ENCODE measurements around the gene SIN3B.
A peak's percentile ranks its signal among the peaks of the same experiment; 100 is the strongest.
"Not testable (repeated sequence)": the region's sequence is repeated elsewhere in the genome, so short reads cannot be mapped to it uniquely, and the experiment has no call there.

Gene SIN3B, protein sequence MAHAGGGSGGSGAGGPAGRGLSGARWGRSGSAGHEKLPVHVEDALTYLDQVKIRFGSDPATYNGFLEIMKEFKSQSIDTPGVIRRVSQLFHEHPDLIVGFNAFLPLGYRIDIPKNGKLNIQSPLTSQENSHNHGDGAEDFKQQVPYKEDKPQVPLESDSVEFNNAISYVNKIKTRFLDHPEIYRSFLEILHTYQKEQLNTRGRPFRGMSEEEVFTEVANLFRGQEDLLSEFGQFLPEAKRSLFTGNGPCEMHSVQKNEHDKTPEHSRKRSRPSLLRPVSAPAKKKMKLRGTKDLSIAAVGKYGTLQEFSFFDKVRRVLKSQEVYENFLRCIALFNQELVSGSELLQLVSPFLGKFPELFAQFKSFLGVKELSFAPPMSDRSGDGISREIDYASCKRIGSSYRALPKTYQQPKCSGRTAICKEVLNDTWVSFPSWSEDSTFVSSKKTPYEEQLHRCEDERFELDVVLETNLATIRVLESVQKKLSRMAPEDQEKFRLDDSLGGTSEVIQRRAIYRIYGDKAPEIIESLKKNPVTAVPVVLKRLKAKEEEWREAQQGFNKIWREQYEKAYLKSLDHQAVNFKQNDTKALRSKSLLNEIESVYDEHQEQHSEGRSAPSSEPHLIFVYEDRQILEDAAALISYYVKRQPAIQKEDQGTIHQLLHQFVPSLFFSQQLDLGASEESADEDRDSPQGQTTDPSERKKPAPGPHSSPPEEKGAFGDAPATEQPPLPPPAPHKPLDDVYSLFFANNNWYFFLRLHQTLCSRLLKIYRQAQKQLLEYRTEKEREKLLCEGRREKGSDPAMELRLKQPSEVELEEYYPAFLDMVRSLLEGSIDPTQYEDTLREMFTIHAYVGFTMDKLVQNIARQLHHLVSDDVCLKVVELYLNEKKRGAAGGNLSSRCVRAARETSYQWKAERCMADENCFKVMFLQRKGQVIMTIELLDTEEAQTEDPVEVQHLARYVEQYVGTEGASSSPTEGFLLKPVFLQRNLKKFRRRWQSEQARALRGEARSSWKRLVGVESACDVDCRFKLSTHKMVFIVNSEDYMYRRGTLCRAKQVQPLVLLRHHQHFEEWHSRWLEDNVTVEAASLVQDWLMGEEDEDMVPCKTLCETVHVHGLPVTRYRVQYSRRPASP

DNA sequence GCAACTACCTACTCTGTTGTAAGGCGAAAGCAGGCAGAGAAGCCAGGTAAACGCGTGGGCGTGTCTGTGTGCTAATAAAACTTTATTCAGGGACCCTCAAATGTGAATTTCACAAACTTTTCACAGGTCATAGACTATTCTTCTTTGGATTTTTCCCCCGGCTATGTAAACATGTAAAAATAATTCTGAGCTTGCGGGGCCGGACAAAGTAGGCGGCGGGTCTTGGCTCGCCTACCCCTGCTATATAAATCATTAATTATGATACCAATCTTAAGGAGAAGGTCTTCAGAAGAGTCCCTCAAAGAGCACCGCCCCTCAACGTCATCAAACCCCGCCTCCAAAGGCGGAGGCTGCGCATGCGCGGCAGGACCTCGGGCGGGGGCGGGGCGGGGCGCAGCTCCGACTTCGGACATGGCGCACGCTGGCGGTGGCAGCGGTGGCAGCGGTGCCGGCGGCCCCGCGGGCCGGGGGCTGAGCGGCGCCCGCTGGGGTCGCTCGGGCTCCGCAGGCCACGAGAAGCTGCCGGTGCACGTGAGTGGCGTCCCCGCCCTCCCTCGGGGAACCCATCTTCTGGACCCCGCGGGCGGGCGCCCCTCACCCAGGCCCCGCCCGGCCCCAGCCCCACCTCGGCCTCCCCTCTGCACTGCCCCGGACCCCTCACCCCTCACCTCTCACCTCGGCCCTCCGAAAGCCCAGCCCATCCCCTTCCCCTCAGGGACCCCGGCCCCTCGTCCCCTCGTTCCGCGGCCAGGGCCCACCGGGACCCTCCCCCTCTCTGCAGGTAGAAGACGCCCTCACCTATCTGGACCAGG lies at the start of gene SIN3B:
SIN3B (plus strand) TSS at position 389 of the 812 bp plus-strand sequence; CDS start at position 412, 23 bp downstream.
- peak; percentile 42 for DNase-seq

DNA sequence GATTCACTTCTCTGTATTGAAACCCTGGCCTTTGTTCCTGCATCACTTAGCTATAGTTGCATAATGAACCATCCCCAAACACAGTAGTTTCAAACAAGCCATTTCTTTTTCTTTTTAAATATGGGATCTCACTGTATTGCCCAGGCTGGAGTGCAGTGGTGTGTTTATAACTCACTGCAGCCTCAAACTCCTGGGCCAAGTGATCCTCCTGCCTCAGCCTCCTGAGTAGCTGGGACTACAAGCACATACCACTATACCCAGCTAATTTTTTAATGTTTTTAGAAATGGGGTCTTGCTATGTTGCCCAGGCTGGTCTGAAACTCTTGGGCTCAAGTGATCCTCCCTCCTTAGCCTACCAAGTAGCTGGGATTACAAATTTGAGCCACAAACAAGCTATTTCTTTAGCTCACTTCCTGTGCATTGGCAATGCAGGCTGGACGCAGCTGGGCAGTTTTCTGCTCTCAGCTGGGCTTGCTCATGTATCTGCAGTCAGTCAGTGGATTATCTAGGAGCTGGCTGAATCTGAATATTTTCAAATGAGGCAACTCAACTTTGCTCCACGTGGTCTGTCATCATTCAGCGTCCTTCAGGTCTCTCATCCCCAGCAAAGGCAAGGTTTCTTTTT lies 49.5 kb upstream of the SIN3B start:
- DNase-seq, result no peak

DNA sequence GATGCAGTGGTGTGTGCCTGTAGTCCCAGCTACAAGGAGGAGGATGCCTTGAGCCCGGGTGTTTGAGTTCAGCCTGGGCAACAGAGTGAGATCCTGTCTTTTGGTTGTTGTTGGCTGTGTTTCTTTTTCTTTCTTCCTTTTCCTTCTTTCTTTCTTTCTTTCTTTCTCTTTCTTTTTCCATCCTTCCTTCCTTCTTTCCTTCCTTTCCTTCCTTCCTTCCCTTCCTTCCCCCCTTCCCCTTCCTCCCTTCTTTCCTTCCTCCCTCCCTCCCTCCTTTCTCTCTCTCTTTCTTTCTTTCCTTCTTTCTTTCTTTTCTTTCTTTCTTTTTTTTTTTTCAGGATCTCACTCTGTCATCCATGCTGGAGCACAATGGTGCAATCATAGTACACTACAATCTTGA lies 46.5 kb upstream of the SIN3B start:
- DNase-seq, result no peak

DNA sequence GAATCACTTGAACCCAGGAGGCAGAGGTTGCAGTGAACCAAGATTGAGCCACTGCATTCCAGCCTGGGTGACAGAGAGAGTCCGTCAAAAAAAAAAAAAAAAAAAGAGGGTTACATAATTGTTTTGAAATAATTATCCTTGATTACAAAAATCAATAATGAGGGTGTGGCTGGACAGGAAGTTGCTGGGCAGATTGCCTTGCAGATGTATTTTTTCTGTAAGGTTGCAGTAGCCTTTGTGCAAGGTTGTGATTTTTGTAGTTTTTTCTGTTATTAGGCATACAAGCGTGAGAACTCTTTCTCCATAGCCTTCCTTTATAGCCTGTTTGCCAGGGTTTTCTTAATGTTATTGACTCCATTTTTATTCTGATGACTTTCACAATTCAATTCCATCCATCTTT lies 40.7 kb upstream of the SIN3B start:
- no peak for DNase-seq

DNA sequence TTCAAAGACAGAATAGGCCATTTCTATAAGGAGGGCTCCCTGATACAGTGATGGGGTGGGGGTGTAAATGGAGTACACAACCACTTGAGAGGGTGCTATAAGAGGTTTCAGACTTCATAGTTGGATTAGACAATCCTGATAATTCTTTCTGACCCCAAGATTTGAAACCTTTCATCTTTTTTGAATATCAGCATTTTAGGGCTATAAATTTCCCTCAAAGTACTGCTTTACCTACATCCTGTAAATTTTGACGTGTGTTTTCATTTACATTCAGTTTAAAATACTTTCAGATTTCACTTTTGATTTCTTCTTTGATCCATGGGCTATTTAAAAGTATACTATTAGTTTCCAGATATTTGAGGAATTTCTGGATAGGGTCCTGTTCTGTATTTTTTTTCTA lies 40.0 kb upstream of the SIN3B start:
- no peak for DNase-seq

DNA sequence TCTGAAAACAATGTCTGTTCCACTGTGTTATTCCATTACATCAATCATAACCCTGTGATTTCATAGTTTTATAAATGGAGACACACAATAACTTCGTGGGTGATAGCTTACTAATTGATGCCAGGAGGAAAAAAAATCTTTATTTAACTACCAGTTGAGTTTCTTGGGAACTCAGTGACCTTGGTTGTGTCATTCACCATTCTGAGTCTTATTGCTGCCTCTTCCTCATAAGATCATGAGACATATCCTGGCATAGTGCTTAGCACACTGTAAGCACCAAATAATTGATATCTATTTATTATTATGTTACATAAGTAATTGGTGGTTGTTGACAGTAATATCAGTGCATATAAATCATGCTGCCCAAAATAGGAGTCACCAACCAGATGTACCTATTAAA lies 39.1 kb upstream of the SIN3B start:
- DNase-seq, result no peak

DNA sequence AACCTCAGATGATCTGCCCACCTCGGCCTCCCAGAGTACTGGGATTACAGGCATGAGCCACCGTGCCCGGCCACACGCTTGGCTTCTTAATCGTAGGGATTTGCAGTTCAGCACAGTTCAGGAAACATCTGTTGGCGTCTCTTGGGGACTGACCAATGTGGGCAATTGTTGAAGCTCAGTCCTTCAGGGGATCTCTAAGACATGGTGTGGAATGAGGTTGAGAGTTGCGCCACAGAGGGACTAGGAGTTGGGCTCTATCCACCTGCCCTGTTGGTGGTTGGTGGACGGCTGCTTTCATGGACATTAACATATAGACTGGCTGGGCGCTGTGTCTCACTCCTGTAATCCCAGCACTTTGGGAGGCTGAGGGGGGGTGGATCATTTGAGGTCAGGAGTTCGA lies 37.3 kb upstream of the SIN3B start:
- no peak for DNase-seq

DNA sequence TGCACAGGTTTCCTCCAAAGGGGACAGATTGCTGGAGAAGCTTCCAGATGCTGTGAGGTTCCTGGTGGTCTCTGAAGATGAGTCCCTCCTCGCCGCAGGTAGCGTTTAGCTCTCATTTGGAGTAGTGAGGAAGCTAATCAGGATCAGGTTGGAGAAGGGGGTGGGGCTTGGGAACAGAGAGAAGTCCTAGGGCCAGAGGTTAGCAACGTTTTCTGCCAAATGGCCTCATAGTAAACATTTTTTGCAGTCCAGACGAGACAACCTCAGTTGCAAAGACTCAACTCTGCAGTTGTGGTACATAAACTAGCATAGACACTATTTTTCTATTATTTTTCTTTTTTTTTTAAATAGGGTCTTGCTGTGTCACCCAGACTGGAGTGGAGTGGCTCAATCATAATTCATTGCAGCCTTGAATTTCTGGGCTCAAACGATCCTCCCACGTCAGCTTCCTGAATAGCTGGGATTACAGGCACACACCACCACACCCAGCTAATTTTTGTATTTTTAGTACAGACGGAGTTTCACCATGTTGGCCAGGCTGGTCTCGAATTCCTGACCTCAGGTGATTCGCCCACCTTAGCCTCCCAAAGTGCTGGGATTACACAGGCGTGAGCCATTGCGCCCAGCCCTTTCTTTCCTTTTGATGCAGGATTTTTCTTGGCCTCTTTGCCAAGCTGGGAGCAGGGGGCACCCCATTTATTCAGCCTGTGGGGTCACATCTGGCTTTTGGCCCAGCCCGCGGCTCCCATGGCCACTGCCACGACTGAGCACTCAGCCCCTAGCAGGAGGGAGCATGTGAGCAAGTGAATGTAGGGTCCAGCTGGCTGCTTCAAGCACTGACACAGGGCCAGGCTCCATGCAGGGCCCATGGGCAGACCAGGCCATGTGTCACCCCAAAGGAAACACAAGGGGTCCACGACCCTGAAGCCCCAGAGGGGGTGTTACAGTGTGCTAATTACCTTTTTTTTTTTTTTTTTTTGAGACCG lies 34.4 kb upstream of the SIN3B start:
- no peak for DNase-seq

DNA sequence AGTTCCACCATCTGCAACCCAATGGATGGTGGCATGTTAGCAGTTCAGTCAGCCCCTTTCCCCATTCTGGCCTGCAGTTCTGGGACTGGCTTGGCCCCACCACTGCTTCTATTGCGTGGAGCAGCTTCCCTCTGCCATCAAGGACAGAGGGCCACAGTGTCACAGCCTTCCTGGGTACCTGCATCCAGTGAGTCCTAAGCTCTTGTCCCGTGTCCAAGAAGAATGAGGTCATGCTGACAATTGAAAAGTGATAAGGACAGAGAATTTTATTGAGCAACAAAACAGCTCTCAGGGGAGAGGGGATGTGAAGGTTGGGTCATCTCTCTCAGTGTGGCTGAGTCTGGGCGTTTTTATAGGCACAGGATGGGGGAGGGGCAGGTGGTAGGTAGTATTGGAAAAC lies 33.5 kb upstream of the SIN3B start:
- no peak for DNase-seq

DNA sequence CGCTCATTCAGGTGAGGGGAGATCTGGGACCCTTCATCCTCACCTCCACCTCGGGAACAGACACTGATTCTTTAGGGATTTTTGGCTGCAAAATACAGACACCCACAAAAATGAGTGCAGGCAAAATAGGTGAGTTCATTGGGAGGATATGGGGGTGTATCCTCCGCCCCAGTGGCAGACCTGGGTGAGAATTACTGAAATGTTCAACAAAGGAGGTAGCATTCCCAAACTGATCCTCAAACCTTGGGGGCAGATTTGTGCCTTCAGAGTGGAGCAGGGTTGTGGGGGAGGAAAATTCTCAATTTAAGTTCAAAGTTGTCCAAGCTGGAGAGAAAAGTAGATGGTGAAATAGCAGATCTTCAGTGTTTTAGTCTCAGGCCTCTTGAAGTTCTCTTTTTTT lies 31.3 kb upstream of the SIN3B start:
- no peak for DNase-seq

DNA sequence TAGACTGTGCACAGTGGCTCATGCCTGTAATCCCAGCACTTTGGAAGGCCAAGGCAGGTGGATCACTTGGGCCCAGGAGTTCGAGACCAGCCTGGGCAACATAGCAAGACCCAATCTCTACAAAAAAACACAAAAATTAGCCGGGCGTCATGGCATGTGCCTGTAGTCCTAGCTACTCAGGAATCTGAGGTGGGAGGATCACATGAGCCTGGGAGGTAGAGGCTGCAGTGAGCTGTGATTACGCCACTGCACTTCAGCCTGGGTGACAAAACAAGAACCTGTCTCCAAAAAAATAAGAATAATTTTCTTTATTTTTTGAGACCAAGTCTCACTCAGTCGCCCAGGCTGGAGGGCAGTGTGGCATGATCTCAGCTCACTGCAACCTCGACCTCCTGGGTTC lies 30.9 kb upstream of the SIN3B start:
- not testable (repeated sequence) for DNase-seq

DNA sequence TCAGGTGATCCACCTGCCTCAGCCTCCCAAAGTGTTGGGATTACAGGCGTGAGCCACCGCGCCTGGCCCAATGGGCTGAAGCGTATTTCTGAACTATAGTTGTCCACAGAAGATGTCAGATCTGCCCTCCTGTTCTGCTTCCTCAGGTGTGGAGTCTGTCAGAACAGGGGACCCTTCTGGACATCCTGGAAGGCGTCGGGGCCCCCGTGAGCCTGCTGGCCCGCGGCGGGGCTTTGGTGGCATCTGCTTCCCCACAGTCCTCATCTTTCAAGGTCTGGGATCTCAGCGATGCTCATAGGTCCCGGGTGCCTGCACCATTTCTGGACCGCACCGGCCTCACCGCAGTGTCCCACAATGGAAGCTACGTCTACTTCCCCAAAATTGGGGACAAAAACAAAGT lies 29.5 kb upstream of the SIN3B start:
- DNase-seq, result no peak

DNA sequence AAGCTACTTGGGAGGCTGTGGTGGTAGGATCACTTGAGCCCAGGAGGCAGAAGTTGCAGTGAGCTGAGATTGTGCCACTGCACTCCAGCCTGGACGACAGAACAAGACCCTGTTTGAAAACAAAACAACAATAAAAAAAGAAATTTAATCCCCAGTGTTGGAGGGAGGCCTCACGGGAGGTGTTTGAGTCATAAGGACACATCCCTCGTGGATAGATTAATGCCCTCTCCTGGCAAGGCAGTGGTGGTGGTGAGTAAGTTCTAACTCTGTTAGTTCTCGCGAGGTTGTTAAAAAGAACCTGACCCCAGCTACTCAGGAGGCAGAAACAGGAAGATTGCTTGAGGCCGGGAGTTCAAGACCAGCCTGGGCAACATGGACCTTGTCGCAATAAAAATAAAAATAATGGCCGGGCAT lies 27.6 kb upstream of the SIN3B start:
- no peak for DNase-seq

DNA sequence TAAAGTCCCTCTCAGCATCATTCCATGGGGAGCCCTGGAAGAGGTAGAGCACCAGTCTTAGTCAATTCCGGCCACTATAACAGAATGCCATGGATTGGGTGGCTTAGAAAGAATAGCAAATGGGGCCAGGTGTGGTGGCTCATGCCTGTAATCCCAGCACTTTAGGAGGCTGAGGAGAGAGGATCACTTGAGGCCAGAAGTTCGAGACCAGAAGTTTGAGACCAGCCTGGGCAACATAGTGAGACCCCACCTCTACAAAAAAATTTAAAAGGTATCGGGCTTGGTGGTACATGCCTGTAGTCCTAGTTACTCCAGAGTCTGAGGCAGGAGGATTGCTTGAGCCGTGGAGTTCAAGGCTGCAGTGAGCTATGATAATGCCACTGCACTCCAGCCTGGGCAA lies 25.0 kb upstream of the SIN3B start:
- no peak for DNase-seq

DNA sequence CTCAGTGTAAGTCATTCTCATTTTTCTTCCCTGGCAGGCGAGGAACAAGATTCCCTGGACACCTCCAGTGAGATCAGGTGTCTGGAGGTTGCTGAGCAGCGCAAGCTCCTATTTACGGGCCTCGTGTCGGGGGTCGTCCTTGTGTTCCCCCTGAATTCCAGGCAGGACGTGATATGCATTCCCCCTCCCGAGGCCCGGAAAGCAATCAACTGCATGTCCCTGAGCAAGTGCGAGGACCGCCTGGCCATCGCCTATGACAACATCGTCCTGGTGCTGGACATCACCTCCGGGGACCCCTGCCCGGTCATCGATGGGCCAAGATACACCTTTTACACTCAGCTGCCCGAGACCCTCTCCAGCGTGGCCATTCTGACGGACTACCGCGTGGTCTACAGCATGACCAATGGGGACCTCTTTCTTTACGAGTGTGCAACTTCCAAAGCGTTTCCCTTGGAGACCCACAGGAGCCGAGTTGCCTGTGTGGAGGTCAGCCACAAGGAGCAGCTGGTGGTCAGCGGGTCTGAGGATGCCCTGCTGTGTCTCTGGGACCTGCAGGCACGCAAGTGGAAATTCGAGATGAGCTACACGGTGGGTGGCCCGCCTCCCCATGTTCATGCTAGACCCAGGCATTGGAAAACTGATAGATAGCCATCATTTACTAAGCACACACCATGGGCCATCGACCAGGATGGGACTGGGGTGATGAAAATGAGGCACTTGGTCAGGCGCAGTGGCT lies 21.5 kb upstream of the SIN3B start:
- DNase-seq, result no peak

DNA sequence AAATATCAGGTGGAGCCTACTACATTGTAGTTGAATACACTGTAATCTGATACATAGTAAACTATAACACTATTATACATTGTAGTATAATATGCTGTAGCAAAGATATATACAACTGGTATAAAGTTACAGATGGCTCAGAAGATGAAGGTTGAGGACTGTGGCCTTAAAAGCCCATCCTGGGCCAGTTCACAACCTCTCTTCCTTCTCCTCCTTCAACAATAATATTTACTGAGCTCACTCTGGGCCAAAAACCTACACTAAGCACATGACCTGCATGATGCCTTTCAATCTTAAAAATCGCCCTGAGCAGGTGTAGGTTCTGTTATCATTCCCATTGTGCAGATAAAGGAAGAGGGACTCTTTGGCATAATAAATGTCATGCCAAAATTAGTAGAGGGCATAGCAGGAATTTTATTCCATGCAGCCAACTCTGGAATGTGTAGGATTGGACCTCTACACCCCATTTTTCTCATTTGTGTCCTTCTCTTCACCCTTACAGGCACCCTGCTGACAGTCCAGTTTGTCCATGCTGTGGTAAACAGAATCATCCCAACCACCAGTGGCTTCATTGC lies 14.6 kb upstream of the SIN3B start:
- no peak for DNase-seq

DNA sequence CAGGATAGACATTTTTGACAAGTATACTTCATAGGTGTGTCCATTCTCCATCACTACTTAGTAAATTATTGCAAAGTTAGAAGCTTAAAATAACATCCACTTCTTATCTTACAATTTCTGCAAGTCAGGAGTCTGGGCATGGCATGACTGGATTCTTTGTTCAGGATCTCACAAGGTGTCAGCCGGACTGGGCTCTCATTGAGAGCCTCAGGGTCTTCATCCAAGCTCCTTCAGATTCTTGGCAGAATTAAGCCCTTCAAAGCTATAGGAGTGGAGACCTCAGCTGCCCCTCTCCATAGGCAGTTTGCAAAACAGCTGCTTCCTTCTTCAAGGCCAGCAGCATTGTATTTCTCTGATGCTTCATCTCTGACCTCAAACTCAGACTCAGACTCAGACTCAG lies 9.1 kb upstream of the SIN3B start:
- no peak for DNase-seq

DNA sequence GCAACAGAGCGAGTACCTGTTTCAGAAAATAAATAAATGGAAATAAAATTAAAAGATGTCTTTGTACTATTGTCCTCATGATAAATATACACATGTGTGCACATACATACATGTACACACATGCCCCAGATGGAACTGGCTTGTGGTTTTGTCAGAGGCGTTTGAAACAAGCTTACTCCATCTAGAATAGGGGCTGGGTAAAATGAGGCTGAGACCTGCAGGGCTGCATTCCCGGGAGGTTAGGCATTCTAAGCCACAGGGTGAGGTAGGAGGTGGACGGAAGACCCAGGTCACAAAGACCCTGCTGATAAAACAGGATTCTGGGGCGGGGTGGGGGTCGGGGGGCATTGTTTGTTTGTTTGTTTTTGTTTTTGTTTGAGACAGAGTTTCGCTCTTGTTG lies 8.1 kb upstream of the SIN3B start:
- DNase-seq, result no peak

DNA sequence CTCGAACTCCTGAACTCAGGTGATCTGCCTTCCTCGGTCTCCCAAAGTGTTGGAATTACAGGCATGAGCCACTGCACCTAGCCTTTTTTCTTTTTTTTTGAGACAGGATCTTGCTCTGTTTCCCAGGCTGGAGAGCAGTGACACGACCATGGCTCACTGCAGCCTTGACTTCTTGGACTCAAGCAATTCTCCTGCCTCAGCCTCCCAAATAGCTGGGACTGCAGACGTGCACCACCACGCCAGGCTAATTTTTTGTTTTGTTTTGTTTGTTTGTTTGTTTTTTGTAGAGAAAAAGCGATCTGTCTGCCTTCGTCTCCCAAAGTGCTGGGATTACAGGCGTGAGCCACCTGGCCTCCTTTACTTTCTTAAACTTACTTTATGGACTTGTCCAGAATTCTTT lies 6.5 kb upstream of the SIN3B start:
- DNase-seq, result no peak
